Common myeloid progenitor, CD34-positive (primary cell): Measurements from ENCODE around the gene GALNT1.
"Not testable (repeated sequence)": the region's sequence is repeated elsewhere in the genome, so short reads cannot be mapped to it uniquely, and the experiment has no call there.

ENCODE experiments used
- CTCF ChIA-PET: fragments of 350-600 bp; sonication (Branson Sonifier 250); formaldehyde crosslinking; loops from one replicate; lab custom pipeline; 2021; ENCODE audit warnings: antibody characterized with exemption; lab: Charles Lee
- POLR2A ChIA-PET: fragments of 350-600 bp; sonication (Branson Sonifier 250); formaldehyde crosslinking; loops from one replicate; lab custom pipeline; 2021; ENCODE audit warnings: antibody characterized with exemption; lab: Charles Lee
- DNase-seq, 3 donors: peaks; one replicate each; pipeline versions ENCODE4 v3.0.0 to v3.0.0-alpha.2; 2013
- H3K27ac ChIP-seq, 2 experiments: 1 replicate in 1 of 2; 2 replicates in 1 of 2; pipeline ENCODE4 v1.7.0; 2013; ENCODE audit warnings: inconsistent platforms in 2 of 2, low read length in 2 of 2, mild to moderate bottlenecking in 2 of 2, low read depth in 1 of 2, moderate library complexity in 1 of 2; ENCODE audit not compliant: severe bottlenecking in 2 of 2, insufficient read depth in 1 of 2, poor library complexity in 1 of 2
- H3K27me3 ChIP-seq, 5 experiments: replicated peaks in 2 of 5; 1 replicate in 3 of 5; 2 replicates in 2 of 5; pipeline versions ENCODE4 v1.6.1 to v1.7.0; 2013; ENCODE audit warnings: low read length in 4 of 5, mild to moderate bottlenecking in 2 of 5, moderate library complexity in 2 of 5, inconsistent platforms in 1 of 5; ENCODE audit not compliant: insufficient read depth in 5 of 5, control insufficient read depth in 4 of 5
- H3K36me3 ChIP-seq, 4 experiments: 1 replicate in 2 of 4; 2 replicates in 2 of 4; pipeline versions ENCODE4 v1.6.1 to v1.7.0; 2013; ENCODE audit warnings: low read length in 3 of 4, control low read depth in 1 of 4, mild to moderate bottlenecking in 1 of 4; ENCODE audit not compliant: control insufficient read depth in 4 of 4, insufficient read depth in 4 of 4
- H3K4me1 ChIP-seq, 4 experiments: 1 replicate in 3 of 4; 2 replicates in 1 of 4; pipeline versions ENCODE4 v1.6.1 to v1.7.1; 2013; ENCODE audit warnings: low read length in 3 of 4, mild to moderate bottlenecking in 3 of 4, control low read depth in 1 of 4, inconsistent platforms in 1 of 4, moderate library complexity in 1 of 4; ENCODE audit not compliant: control insufficient read depth in 4 of 4, insufficient read depth in 4 of 4; ENCODE audit errors: control extremely low read depth in 1 of 4
- H3K4me3 ChIP-seq, 7 experiments: 1 replicate in 4 of 7; 2 replicates in 3 of 7; pipeline versions ENCODE4 v1.5.1 to v1.7.0; 2013; ENCODE audit warnings: mild to moderate bottlenecking in 7 of 7, low read length in 6 of 7, moderate library complexity in 6 of 7, inconsistent platforms in 2 of 7, low read depth in 2 of 7, control low read depth in 1 of 7; ENCODE audit not compliant: insufficient read depth in 4 of 7, control insufficient read depth in 1 of 7; ENCODE audit errors: extremely low read depth in 1 of 7
- H3K9me3 ChIP-seq, 5 experiments: 1 replicate in 4 of 5; 2 replicates in 1 of 5; pipeline versions ENCODE4 v1.6.1 to v1.7.1; 2013; ENCODE audit warnings: low read length in 4 of 5, mild to moderate bottlenecking in 2 of 5, inconsistent platforms in 1 of 5, low read depth in 1 of 5, moderate library complexity in 1 of 5; ENCODE audit not compliant: control insufficient read depth in 4 of 5, insufficient read depth in 2 of 5; ENCODE audit errors: control extremely low read depth in 1 of 5
- WGBS: methylation state at CpG from one replicate; pipeline ENCODE4 v1.1.5; 2013; ENCODE audit not compliant: insufficient coverage; 5-methylcytosine and 5-hydroxymethylcytosine counted together

Gene GALNT1

DNA sequence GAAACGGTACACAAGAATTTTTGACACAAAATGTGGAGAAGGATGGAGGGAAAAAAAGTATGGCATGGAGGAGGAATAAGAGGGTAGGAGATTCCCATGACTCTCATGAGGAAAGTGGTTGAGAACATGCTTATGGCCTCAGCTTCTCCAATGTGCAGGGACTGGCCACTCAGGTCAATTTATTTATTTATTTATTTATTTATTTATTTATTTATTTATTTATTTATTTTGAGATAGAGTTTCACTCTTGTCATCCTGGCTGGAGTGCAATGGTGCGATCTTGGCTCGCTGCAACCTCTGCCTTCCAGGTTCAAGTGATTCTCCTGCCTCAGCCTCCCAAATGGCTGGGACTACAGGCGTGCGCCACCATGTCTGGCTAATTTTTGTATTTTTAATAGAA, 26.0 kb upstream of the GALNT1 start:
- POLR2A ChIA-PET, result not testable (repeated sequence)

DNA sequence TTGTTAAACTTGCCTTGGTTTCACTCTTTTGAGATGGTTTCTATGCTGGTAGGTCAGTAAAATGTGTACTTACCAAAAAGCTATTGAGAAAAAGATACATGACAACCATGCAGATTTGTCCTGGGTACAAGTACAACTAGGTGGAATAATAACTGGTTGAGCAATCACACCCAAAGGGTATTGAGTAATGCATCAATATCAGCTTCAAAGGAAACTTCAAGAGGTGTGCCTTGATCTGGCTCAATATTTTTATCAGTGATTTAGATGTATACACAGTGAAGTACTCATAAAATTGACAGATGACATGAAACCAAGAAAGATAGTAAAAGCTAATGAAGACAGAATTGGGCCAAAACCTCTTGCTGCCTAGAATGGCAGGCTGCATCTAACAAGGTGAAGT, 21.7 kb upstream of the GALNT1 start:
- Histone ChIP-seq H3K4me1 (no peaks in the 10 kb centered on the region), H3K27me3 (no peaks in the 10 kb centered on the region), H3K9me3 (no peaks in the 10 kb centered on the region), H3K36me3 (no peaks in the 10 kb centered on the region), H3K27ac (no peak overlapping the region), H3K4me3 (no peak overlapping the region)
- no peak for DNase-seq
- CTCF ChIA-PET, result interaction anchor here (1.2 kb wide), 1 partner anchor 10 kb away, joined by 3 read pairs; no protein-coding TSS in a partner anchor
- POLR2A ChIA-PET, result no interaction called here

More for the DNA sequence above, 26.0 kb upstream of the GALNT1 start:
- H3K9me3 ChIP-seq, H3K4me3 ChIP-seq, DNase-seq, H3K27me3 ChIP-seq, CTCF ChIA-PET, H3K27ac ChIP-seq, H3K36me3 ChIP-seq, H3K4me1 ChIP-seq: not testable (repeated sequence)
- 100% methylated on average over 1 of the region's 5 CpGs for WGBS

DNA sequence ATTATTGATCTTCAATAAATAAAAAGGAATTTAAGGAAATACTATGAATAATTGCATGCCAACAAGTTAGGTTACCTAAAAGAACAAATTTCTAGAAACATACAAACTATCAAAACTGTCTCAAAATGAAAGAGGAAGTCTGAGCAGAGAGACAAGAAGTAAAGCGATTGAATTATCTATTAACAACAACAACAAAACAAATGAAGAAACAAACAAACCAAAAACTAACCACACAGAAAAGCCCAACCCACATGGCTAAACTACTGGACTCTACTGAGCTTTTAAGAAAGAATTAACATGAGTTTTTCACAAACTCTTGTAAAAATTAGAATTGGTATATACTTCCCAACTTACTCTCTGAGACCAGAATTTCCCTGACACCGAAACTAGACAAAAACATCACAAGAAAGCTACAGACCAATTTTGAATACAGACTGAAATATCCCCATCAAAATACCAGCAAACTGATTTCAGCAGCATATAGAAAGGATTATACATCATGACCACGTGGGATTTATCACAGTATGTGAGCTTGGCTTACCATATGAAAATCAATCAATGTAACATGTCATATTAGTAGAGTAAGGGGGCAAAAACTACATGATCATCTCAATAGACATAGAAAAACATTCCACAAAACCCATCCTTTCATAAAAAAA, 16.6 kb upstream of the GALNT1 start:
- ChIA-PET POLR2A (no interaction called here), CTCF (interaction anchor here (1.0 to 1.1 kb wide), 2 partner anchors 41 to 152 kb away, joined by 3 to 4 read pairs; no protein-coding TSS in a partner anchor)
- WGBS, result 100% methylated on average over 1 of the region's 3 CpGs
- Histone ChIP-seq H3K36me3 (no peaks in the 10 kb centered on the region), H3K4me1 (no peaks in the 10 kb centered on the region), H3K9me3 (no peaks in the 10 kb centered on the region), H3K4me3 (no peak overlapping the region), H3K27ac (no peak overlapping the region), H3K27me3 (no peaks in the 10 kb centered on the region)
- no peak for DNase-seq

GRCh38 chr18:35566019-35566418, 15.5 kb upstream of the GALNT1 start:
- POLR2A ChIA-PET, result no interaction called here
- no peaks in the 10 kb centered on the region for H3K36me3 ChIP-seq
- no CpG with 5 or more reads among the region's 4 CpGs for WGBS

DNA sequence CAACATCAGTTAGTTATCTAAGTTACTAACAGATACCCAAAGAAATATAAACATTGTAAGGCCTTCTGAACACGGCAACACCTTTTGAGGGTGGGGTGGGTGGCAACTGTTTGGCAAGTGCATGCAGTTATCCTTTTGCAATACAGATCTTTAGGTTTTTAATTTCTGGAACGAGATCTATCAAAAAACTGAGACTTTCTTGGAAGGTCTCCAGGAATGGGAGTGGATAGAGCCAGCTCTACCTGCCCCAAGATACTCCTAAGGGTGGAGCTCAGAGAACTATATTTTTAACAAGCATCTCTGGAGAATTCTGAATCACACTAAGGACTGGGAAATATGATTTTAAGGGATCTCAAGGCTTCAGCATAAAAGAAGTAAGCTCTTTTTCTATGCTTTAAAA, 11.4 kb upstream of the GALNT1 start:
- H3K27ac ChIP-seq, result no peak overlapping the region
- WGBS, result 100% methylated on average over 1 of the region's 2 CpGs
- H3K4me1 ChIP-seq, result no peaks in the 10 kb centered on the region
- H3K36me3 ChIP-seq, result no peaks in the 10 kb centered on the region
- H3K4me3 ChIP-seq, result no peak overlapping the region
- ChIA-PET POLR2A (no interaction called here), CTCF (interaction anchor here (1.4 kb wide), 1 partner anchor 158 kb away, joined by 4 read pairs; no protein-coding TSS in a partner anchor)
- no peaks in the 10 kb centered on the region for H3K9me3 ChIP-seq
- DNase-seq, result no peak
- no peaks in the 10 kb centered on the region for H3K27me3 ChIP-seq

More at GRCh38 chr18:35566019-35566418, 15.5 kb upstream of the GALNT1 start:
- no peak overlapping the region for H3K27ac ChIP-seq
- H3K4me3 ChIP-seq, result no peak overlapping the region
- CTCF ChIA-PET, result interaction anchor here (0.8 kb wide), 1 partner anchor 41 kb away, joined by 3 read pairs; no protein-coding TSS in a partner anchor
- no peak for DNase-seq
- H3K27me3 ChIP-seq, result no peaks in the 10 kb centered on the region
- H3K4me1 ChIP-seq, result no peaks in the 10 kb centered on the region
- no peaks in the 10 kb centered on the region for H3K9me3 ChIP-seq

- Histone ChIP-seq H3K27me3 (no peaks in the 10 kb centered on the region), H3K4me1 (no peaks in the 10 kb centered on the region), H3K9me3 (peaks cover 0 to 6% (median 0%) of the 10 kb centered on the region in 5 experiments), H3K36me3 (no peaks in the 10 kb centered on the region), H3K27ac (no peak overlapping the region), H3K4me3 (no peak overlapping the region)
- WGBS, result no CpG with 5 or more reads among the region's 1 CpG
- POLR2A ChIA-PET, result interaction anchor here (0.7 kb wide), 1 partner anchor 340 kb away, joined by 3 read pairs; no protein-coding TSS in a partner anchor
- CTCF ChIA-PET, result interaction anchor here (0.6 to 1.4 kb wide), 2 partner anchors 44 to 159 kb away, joined by 3 to 4 read pairs; no protein-coding TSS in a partner anchor
- no peak for DNase-seq
Measured at GRCh38 chr18:35571138-35571537, 10.4 kb upstream of the GALNT1 start.

DNA sequence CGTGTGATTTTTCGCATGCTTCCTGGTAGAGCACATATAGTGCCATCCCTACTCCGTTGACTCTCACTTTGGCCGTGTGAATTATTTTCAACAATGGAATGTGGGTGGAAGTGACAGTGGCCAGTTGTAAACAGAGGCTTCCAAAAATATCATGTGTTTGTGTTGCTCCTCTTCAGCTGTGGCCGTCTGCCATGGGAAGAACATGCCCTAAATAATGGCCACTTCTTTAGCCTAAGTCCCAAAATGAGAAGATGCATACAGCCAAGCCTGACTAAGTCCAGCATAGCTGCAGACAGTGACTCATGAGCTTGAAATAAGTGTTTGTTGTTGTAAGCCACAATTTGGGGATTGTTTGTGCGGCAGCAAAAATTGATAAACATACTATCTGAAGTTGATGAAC, 8.9 kb upstream of the GALNT1 start:
- Histone ChIP-seq H3K27me3 (no peaks in the 10 kb centered on the region), H3K9me3 (peaks cover 0 to 14% (median 0%) of the 10 kb centered on the region in 5 experiments), H3K36me3 (no peaks in the 10 kb centered on the region), H3K27ac (no peak overlapping the region), H3K4me3 (no peak overlapping the region), H3K4me1 (no peaks in the 10 kb centered on the region)
- WGBS, result 100% methylated on average over 3 of the region's 6 CpGs
- CTCF ChIA-PET, result interaction anchor here (0.8 kb wide), 1 partner anchor 86 kb away, joined by 3 read pairs; no protein-coding TSS in a partner anchor
- DNase-seq, result no peak
- POLR2A ChIA-PET, result no interaction called here
